Measurements from ENCODE around the gene LILRA2.
A peak's percentile ranks its signal among the peaks of the same experiment; 100 is the strongest.
"Not testable (repeated sequence)": the region's sequence is repeated elsewhere in the genome, so short reads cannot be mapped to it uniquely, and the experiment has no call there.

LILRA2 gene

GRCh38 chr19:54620464-54620863 is 46.9 kb downstream of the LILRA2 start:
- no peaks in the 10 kb centered on the region for H3K36me3 ChIP-seq (ENCODE audit: control insufficient read depth, insufficient read depth, low read length)
- H3K4me3 ChIP-seq (replicated peaks; ENCODE audit: low read depth, low read length): peak overlapping the region; percentile 85
- no peak for DNase-seq (ENCODE audit: extremely low read depth, insufficient read length)
- H3K27me3 ChIP-seq (replicated peaks; ENCODE audit: control insufficient read depth, insufficient read depth, low read length): no peaks in the 10 kb centered on the region
- no peak for TF ChIP-seq CTCF (IDR thresholded peaks at IDR 0.05; ENCODE audit: insufficient read depth, low read length, poor library complexity, severe bottlenecking)

- Histone ChIP-seq H3K27me3 (replicated peaks; ENCODE audit: control insufficient read depth, insufficient read depth, low read length) (no peaks in the 10 kb centered on the region), H3K4me3 (replicated peaks; ENCODE audit: low read depth, low read length) (peak overlapping the region; percentile 59), H3K36me3 (ENCODE audit: control insufficient read depth, insufficient read depth, low read length) (peaks cover 5% of the 10 kb centered on the region)
- no peak for TF ChIP-seq CTCF (IDR thresholded peaks at IDR 0.05; ENCODE audit: insufficient read depth, low read length, poor library complexity, severe bottlenecking)
- no peak for DNase-seq (ENCODE audit: extremely low read depth, insufficient read length)
Observed at GRCh38 chr19:54622431-54622830, 48.8 kb downstream of the LILRA2 start.

- peak overlapping the region; percentile 59 for H3K4me3 ChIP-seq (replicated peaks; ENCODE audit: low read depth, low read length)
- H3K27me3 ChIP-seq (replicated peaks; ENCODE audit: control insufficient read depth, insufficient read depth, low read length); DNase-seq (ENCODE audit: extremely low read depth, insufficient read length); H3K36me3 ChIP-seq (ENCODE audit: control insufficient read depth, insufficient read depth, low read length): not testable (repeated sequence)
Observed at GRCh38 chr19:54624234-54624633, 50.6 kb downstream of the LILRA2 start.

GRCh38 chr19:54624934-54625730 is 51.5 kb downstream of the LILRA2 start:
- DNase-seq (ENCODE audit: extremely low read depth, insufficient read length); H3K27me3 ChIP-seq (replicated peaks; ENCODE audit: control insufficient read depth, insufficient read depth, low read length); H3K36me3 ChIP-seq (ENCODE audit: control insufficient read depth, insufficient read depth, low read length): not testable (repeated sequence)
- H3K4me3 ChIP-seq (replicated peaks; ENCODE audit: low read depth, low read length): peak overlapping the region; percentile 40; the same call in 1 of the 2 replicates

GRCh38 chr19:54626757-54627156 is 53.2 kb downstream of the LILRA2 start:
- Histone ChIP-seq H3K36me3 (ENCODE audit: control insufficient read depth, insufficient read depth, low read length) (peaks cover 13% of the 10 kb centered on the region), H3K4me3 (replicated peaks; ENCODE audit: low read depth, low read length) (no peak overlapping the region)

GRCh38 chr19:54627912-54628311 is 54.3 kb downstream of the LILRA2 start:
- peaks cover 13% of the 10 kb centered on the region for H3K36me3 ChIP-seq (ENCODE audit: control insufficient read depth, insufficient read depth, low read length)
- H3K27me3 ChIP-seq (replicated peaks; ENCODE audit: control insufficient read depth, insufficient read depth, low read length); DNase-seq (ENCODE audit: extremely low read depth, insufficient read length); H3K4me3 ChIP-seq (replicated peaks; ENCODE audit: low read depth, low read length): not testable (repeated sequence)

More at GRCh38 chr19:54626757-54627156, 53.2 kb downstream of the LILRA2 start:
- TF ChIP-seq CTCF (IDR thresholded peaks at IDR 0.05; ENCODE audit: insufficient read depth, low read length, poor library complexity, severe bottlenecking): no peak
- no peaks in the 10 kb centered on the region for H3K27me3 ChIP-seq (replicated peaks; ENCODE audit: control insufficient read depth, insufficient read depth, low read length)
- DNase-seq (ENCODE audit: extremely low read depth, insufficient read length): no peak

- peaks cover 20% of the 10 kb centered on the region for H3K36me3 ChIP-seq (ENCODE audit: control insufficient read depth, insufficient read depth, low read length)
- H3K4me3 ChIP-seq (replicated peaks; ENCODE audit: low read depth, low read length); H3K27me3 ChIP-seq (replicated peaks; ENCODE audit: control insufficient read depth, insufficient read depth, low read length); DNase-seq (ENCODE audit: extremely low read depth, insufficient read length): not testable (repeated sequence)
Observed at GRCh38 chr19:54630262-54630661, 56.7 kb downstream of the LILRA2 start, which contains the start of gene LILRB1. Gene LILRB1 (plus strand): TSS chr19:54630484. CDS start chr19:54631074, 590 bp downstream.

Measured in GM06990 (cell line).